Brain microvascular endothelial cell (primary cell): ENCODE measurements around the gene SDHAF1.
A peak's percentile ranks its signal among the peaks of the same experiment; 100 is the strongest.
"Not testable (repeated sequence)": the region's sequence is repeated elsewhere in the genome, so short reads cannot be mapped to it uniquely, and the experiment has no call there.

Experiments used
- DNase-seq: peaks from one replicate; pipeline ENCODE4 v3.0.0-alpha.2; 2020
- H3K27ac ChIP-seq: fragments of 250-450 bp; sonication (Bioruptor Pico); 2 replicates; pipeline ENCODE4 v1.5.1; 2020; ENCODE audit warnings: mild to moderate bottlenecking, moderate library complexity
- H3K27me3 ChIP-seq: fragments of 250-450 bp; sonication (Bioruptor Pico); replicated peaks from 2 replicates; pipeline ENCODE4 v1.5.1; 2020; ENCODE audit warnings: mild to moderate bottlenecking
- H3K36me3 ChIP-seq: fragments of 250-450 bp; sonication (Bioruptor Pico); replicated peaks from 2 replicates; pipeline ENCODE4 v1.5.1; 2020; ENCODE audit warnings: mild to moderate bottlenecking
- H3K4me3 ChIP-seq: 2 replicates; pipeline ENCODE4 v1.5.1; 2011; ENCODE audit warnings: low read depth, mild to moderate bottlenecking, control low read depth, low read length, moderate library complexity
- in situ Hi-C: cut with HindIII; loops from 2 replicates; pipeline ENCODE4 v1.10.0; 2017; ENCODE audit warnings: low sequenced_read_pairs, low pct_ligation_motif_present
- TF ChIP-seq, protein P1 (sequence below): IDR thresholded peaks from 2 replicates; pipeline ENCODE4 v1.5.1; 2011; ENCODE audit warnings: low read depth, mild to moderate bottlenecking, moderate library complexity, low read length, control low read depth, inconsistent platforms; ENCODE audit errors: missing control alignments

The SDHAF1 gene

DNA sequence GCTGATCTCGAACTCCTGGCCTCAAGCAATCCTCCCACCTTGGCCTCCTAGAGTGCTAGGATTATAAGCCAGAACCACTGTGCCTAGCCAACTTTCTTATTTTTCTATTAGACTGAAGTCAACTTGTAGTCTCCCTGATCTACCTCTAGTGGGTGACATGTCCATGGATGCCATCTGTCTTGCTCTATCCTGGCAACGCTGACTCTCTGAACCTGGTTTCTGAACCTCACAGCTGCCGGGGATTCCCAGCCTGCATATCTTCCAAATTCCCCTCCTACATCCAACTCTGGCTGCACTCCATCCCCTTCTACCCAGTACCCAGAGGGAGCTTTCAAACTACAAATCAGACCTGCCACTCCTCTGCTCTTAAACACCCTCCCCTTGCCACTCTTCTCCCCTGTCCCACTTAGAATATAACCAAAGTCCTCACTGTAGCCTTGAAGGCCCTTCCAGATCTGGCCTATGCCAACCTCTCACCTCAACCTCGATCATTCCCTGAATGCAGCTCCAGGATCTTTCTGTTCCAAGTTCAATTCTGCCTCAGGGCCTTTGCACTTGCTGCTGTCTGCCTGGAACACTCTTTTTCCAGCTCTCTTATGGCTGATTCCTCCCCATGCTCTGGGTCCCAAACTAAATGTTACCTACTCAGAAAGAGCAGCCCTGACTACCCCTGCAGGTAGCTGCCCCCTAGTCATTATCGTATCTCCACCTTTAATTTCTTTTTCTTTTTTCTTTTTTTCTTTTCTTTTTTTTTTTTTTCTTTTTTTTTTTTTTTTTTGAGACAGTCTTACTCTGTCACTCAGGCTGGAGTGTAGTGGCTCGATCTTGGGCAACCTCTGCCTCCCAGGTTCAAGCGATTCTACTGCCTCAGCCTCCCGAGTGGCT lies 35.5 kb downstream of the SDHAF1 start:
- Histone ChIP-seq H3K4me3 (no peak overlapping the region), H3K36me3 (peaks cover 5% of the 10 kb centered on the region), H3K27me3 (no peaks in the 10 kb centered on the region), H3K27ac (no peak overlapping the region)
- TF ChIP-seq, protein P1, sequence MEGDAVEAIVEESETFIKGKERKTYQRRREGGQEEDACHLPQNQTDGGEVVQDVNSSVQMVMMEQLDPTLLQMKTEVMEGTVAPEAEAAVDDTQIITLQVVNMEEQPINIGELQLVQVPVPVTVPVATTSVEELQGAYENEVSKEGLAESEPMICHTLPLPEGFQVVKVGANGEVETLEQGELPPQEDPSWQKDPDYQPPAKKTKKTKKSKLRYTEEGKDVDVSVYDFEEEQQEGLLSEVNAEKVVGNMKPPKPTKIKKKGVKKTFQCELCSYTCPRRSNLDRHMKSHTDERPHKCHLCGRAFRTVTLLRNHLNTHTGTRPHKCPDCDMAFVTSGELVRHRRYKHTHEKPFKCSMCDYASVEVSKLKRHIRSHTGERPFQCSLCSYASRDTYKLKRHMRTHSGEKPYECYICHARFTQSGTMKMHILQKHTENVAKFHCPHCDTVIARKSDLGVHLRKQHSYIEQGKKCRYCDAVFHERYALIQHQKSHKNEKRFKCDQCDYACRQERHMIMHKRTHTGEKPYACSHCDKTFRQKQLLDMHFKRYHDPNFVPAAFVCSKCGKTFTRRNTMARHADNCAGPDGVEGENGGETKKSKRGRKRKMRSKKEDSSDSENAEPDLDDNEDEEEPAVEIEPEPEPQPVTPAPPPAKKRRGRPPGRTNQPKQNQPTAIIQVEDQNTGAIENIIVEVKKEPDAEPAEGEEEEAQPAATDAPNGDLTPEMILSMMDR = no peak
- no peak for DNase-seq
- in situ Hi-C loops = no loop called here

DNA sequence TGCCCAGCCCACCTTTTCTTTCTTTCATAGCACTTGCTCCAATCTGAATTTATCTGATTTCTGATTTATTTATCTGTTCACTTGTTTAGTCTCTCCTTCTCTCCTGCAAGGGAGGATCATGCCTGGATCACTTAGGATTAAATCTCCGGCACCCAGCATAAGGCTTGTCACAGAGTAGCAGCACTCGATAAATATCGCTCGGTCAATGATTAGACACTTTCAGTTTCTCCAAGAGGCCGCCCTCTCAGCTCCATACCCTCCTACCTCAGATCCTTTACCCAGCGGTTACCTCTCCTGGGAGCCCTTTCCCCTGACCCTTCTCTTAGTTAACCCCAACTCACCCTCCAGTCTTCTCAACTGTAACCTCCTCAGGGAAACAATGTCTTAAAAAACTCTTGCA lies 36.3 kb downstream of the SDHAF1 start:
- H3K36me3 ChIP-seq = no peaks in the 10 kb centered on the region
- TF ChIP-seq, protein P1 = no peak

DNA sequence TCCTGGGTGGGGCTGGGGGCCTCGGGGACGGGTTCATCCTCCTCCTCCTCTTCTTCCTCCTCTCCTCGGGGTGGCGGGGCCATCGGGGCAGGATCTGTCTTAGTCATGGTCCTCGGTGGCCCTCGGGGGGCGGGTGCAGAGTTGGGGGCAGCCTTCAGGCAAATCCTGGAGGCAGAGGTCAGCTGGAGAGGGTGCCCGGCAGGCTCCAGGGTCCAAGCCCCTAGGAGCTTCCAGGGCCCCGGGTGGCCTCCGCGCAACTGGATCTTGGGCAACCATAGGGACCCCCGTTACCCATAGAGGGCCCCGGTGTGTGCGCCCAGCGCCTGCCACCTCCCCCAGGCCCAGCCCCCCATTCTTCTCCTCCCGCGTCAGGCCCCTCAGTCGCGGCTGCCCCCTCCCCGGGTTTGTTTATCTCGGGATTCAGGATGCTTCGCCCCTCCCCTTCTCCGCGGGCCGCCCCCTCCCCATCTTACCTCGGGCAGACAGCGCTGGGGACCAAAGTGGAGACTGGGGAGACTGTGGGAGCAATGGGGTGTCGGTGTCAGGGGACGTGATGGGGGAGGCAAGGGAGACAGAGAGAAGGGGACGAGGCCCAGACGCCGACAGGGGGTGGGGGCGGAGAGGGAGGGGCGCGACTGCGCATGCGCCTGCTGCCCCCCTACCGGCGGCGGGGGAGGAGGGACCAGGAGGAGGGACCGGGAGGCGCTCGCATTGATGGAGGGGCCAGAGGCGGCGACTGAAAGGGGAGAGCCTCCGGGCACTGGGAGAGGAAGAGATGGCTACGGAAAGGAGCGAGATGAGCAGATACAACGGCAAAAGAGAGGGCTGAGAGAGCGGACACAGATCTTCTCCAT lies 37.5 kb downstream of the SDHAF1 start, which contains the start of gene CLIP3:
Gene CLIP3, minus strand, starts transcription at position 623 of the 854 bp plus-strand sequence. Its CDS starts 516 bp downstream, at position 107.
- peak; percentile 44 for DNase-seq
- Histone ChIP-seq H3K27ac (no peak within 1 kb of the TSS), H3K4me3 (peak within 1 kb of the TSS; percentile 74), H3K36me3 (no peaks in the 10 kb centered on the region), H3K27me3 (no peaks in the 10 kb centered on the region)
- TF ChIP-seq, protein P1 = peak; percentile 29
- in situ Hi-C loops = no loop called here

More for the DNA sequence above, 36.3 kb downstream of the SDHAF1 start:
- Histone ChIP-seq H3K27me3 (no peaks in the 10 kb centered on the region), H3K4me3 (no peak overlapping the region), H3K27ac (no peak overlapping the region)
- in situ Hi-C loops = no loop called here
- DNase-seq = no peak

DNA sequence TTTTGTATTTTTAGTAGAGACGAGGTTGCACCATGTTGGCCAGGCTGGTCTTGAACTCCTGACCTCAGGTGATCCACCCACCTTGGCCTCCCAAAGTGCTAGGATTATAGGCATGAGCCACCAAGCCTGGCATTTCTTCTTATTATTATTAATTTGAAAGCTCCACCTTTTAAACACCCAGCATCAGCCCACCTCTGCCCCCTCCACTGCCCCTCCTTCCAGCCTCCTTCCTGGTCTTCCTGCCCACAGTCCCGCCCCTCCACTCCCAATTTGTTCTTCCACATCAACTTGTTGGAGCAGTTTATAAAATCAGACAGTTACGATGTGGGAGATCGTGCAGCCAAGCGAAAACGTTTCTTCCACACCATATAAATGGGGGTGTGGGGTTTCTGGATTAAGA lies 45.5 kb downstream of the SDHAF1 start:
- no peak for DNase-seq
- Histone ChIP-seq H3K27ac (no peak overlapping the region), H3K4me3 (no peak overlapping the region), H3K36me3 (no peaks in the 10 kb centered on the region), H3K27me3 (no peaks in the 10 kb centered on the region)
- in situ Hi-C loops = no loop called here
- TF ChIP-seq, protein P1 = no peak

DNA sequence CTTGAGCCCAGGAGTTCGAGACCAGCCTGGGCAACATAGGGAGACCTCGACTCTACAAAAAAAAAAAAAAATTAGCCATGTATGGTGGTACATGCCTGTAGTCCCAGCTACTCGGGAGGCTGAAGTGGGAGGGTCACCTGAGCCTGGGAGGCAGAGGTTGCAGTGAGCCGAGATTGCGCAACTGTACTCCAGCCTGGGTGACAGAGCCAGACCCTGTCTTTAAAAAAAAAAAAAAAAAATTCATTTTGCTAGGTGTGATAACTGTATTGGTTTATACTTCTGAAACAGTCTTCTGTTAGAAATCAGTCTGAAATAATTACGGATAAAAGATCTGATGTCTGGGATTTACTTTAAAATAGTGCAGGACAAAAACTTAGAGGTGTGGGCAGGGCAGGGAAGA lies 46.1 kb downstream of the SDHAF1 start:
- H3K27me3 ChIP-seq, DNase-seq, H3K36me3 ChIP-seq, H3K27ac ChIP-seq, H3K4me3 ChIP-seq, in situ Hi-C loops: not testable (repeated sequence)

DNA sequence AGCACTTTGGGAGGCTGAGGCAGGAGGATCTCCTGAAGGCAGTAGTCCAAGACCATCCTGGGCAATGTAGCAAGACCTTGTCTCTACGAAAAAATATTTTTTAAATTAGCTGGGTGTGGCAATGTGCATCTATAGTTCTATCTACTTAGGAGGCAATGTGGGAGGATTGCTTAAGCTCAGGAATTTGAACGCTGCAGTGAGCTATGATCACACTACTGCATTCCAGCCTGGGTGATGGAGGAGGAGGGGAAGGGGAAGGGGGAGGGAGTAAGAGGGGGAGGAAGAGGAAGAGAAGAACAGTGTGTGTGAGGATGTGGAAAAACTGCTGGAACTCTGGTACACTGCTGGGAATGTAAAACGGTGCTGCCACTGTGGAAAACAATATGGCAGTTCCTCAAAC lies 46.8 kb downstream of the SDHAF1 start:
- Histone ChIP-seq H3K36me3 (no peaks in the 10 kb centered on the region), H3K4me3 (no peak overlapping the region), H3K27ac (no peak overlapping the region), H3K27me3 (no peaks in the 10 kb centered on the region)
- TF ChIP-seq, protein P1 = no peak
- in situ Hi-C loops = no loop called here
- DNase-seq = peak; percentile 55
